Rectal smooth muscle tissue (tissue), 1 donor: ENCODE results near the gene PANK1.
A peak's percentile ranks its signal among the peaks of the same experiment; 100 is the strongest.
"Not testable (repeated sequence)": the region's sequence is repeated elsewhere in the genome, so short reads cannot be mapped to it uniquely, and the experiment has no call there.

Source experiments
- H3K27ac ChIP-seq: one replicate; pipeline ENCODE4 v1.7.0; 2013; ENCODE audit warnings: low read depth, low read length, inconsistent platforms
- H3K27me3 ChIP-seq: one replicate; pipeline ENCODE4 v1.7.0; 2013; ENCODE audit warnings: low read length; ENCODE audit not compliant: control insufficient read depth, insufficient read depth
- H3K36me3 ChIP-seq: one replicate; pipeline ENCODE4 v1.7.0; 2013; ENCODE audit warnings: low read length; ENCODE audit not compliant: control insufficient read depth, insufficient read depth
- H3K4me1 ChIP-seq: one replicate; pipeline ENCODE4 v1.7.0; 2013; ENCODE audit warnings: low read length; ENCODE audit not compliant: control insufficient read depth, insufficient read depth
- H3K4me3 ChIP-seq: one replicate; pipeline ENCODE4 v1.7.0; 2013; ENCODE audit warnings: low read length
- H3K9ac ChIP-seq: one replicate; pipeline ENCODE4 v1.7.0; 2013; ENCODE audit warnings: low read length

The PANK1 gene

DNA sequence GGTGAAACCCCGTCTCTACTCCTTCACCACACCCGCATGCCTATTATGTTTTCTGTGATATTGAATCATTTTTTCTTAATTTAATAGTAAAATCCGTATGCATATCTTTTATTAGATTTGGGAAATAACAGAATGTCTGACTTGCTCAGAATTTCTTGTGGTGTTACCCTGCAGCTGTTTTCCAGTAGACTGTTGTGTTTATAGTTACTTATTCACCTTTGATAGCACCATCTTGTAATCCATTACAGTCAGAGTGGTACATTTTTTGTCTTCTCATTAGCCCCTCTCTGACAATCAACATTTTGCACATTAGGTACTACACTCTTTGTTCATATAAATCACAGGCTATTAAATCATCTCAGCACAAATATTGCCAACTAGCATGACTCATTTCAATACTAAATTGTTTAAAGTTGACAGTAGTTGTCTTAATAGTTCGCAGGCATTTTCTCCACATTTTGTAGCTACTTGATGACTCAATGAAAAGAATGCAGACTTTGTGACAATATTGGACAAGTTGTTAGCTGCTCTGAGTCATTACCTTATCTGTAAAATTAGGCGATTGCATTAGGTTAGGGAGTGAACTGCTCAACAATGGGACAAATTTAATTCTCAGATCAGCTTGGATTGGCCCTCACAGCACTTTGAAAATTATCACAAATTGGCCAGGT is 91.8 kb downstream of the PANK1 start:
- no peak overlapping the region for H3K27ac ChIP-seq
- no peaks in the 10 kb centered on the region for H3K4me1 ChIP-seq
- H3K27me3 ChIP-seq: no peaks in the 10 kb centered on the region
- no peaks in the 10 kb centered on the region for H3K36me3 ChIP-seq
- H3K4me3 ChIP-seq: no peak overlapping the region
- H3K9ac ChIP-seq: no peak overlapping the region

DNA sequence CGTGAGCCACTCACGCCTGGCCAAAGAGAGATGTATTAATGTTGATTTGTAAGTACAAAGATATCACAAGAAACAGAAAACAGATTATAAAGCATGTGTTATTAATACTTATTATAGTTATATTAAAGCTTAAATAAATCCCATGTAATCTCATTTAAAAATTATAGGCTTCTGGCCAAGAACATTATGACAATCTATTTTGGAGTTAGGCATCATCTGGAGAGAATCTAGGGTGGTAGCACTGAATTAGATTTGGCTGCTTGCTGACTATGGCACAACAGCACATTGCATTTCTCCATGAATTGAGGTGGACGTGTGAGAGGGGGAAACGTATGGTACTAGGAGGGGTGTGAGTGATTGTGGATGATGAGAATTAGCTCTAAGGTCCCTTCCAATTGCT is 92.8 kb downstream of the PANK1 start:
- no peaks in the 10 kb centered on the region for H3K27me3 ChIP-seq
- H3K4me1 ChIP-seq: no peaks in the 10 kb centered on the region

DNA sequence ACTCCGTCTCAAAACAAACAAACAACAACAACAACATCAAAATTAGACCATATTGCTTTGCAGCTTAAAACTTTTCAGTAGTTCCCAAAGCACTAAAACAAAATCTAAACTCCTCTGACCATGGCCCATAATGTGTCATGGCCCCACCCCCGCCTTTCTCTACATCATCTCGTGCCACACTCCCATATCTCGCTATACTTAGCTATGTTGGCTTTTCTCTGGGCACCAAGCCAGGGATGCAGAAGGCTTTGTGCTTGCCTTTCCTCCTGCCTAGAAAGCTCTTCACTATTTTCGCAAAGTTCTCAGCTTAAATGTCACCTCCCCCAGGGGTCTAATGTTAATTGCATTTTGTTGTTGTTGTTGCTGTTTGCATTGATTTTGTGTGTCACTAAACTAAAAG is 94.5 kb downstream of the PANK1 start:
- Histone ChIP-seq H3K4me3 (no peak overlapping the region), H3K36me3 (no peaks in the 10 kb centered on the region), H3K9ac (no peak overlapping the region), H3K27me3 (no peaks in the 10 kb centered on the region), H3K27ac (no peak overlapping the region), H3K4me1 (no peaks in the 10 kb centered on the region)

More for the DNA sequence above, 92.8 kb downstream of the PANK1 start:
- Histone ChIP-seq H3K36me3 (no peaks in the 10 kb centered on the region), H3K9ac (no peak overlapping the region), H3K4me3 (no peak overlapping the region), H3K27ac (no peak overlapping the region)

DNA sequence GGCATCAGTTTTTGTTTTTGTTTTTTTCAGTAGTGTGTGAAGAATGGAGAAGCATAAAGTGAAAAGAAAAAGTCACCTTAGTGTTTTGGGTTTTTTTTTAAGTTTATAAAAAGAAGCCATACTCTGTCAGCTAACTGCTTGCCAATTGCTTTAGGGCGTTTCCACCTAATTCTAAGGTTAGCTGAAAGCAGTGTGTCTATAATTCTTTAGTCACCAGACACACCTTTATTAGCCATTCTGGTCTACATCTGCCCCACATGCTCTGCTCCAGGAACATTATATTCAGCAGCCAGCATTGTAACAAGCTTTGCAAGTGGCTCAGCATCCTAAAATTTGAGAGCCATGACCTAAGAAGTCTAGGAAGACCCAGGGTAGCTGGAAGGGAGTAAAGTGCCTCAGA is 95.5 kb downstream of the PANK1 start:
- no peaks in the 10 kb centered on the region for H3K27me3 ChIP-seq
- H3K4me1 ChIP-seq: no peaks in the 10 kb centered on the region
- H3K9ac ChIP-seq: no peak overlapping the region
- H3K4me3 ChIP-seq: no peak overlapping the region
- H3K27ac ChIP-seq: no peak overlapping the region
- H3K36me3 ChIP-seq: no peaks in the 10 kb centered on the region

DNA sequence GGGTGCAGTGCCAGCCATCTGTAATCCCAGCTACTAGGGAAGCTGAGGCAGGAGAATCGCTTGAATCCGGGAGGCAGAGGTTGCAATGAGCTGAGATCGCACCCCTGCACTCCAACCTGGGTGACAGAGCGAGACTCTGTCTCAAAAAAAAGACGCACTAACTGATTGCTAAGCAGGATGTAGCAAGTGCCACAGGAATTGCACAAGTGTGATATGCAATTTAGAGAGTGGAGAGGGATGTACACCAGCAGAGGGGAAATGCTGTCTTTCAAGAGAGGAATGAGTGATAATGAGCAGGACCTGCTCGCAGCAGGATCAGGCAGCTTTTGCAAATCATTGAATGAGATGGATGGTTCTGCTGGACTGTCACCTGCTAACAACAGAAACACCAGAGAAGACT is 96.4 kb downstream of the PANK1 start:
- Histone ChIP-seq H3K36me3 (no peaks in the 10 kb centered on the region), H3K27ac (no peak overlapping the region), H3K4me3 (no peak overlapping the region), H3K9ac (no peak overlapping the region), H3K27me3 (no peaks in the 10 kb centered on the region), H3K4me1 (no peaks in the 10 kb centered on the region)

DNA sequence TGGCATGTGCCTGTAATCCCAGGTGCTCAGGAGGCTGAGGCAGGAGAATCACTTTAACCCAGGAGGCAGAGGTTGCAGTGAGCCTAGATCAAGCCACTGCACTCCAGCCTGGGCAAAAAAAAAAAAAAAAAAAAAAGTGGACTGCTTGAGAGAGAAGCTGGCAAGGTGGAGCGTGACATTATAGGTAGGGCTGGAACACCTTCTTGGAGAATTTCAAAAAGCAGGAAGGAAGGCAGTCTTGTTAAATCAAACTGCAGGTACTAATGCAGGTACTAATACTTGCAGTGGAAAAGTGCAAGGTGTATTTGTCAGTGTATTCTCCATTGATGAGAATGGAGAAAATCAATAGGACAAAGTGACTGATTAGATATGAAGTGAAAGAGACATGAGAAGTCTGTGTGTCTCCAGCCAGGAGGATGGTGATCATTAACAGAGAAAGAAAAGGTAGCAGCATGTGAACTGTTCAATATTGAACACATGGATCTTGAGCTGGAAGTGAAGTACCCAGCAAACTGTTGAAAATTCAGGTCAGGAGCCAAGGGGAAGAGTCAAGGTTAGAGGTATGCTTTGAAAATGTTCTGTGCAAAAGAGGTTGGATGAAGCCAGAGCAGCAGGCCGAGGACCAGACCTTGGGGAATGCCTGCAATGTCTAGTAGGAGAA is 97.1 kb downstream of the PANK1 start:
- Histone ChIP-seq H3K36me3 (no peaks in the 10 kb centered on the region), H3K9ac (no peak overlapping the region), H3K4me1 (no peaks in the 10 kb centered on the region), H3K4me3 (no peak overlapping the region), H3K27ac (no peak overlapping the region), H3K27me3 (no peaks in the 10 kb centered on the region)

DNA sequence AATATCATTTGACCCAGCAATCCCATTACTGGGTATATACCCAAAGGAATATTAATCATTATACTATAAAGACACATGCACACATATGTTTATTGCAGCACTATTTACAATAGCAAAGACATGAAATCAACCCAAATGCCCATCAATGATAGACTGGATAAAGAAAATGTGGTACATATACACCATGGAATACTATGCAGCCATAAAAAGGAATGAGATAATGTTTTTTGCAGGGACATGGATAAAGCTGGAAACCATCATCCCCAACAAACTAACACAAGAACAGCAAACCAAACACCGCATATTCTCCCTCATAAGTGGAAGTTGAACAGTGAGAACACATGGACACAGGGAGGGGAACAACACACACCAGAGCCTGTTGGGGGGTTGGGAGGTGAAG is 98.4 kb downstream of the PANK1 start:
- not testable (repeated sequence) for H3K27me3 ChIP-seq

GRCh38 chr10:89543841-89544240 is 101.2 kb downstream of the PANK1 start:
- H3K36me3 ChIP-seq: no peaks in the 10 kb centered on the region
- H3K27ac ChIP-seq: no peak overlapping the region
- no peak overlapping the region for H3K4me3 ChIP-seq
- no peaks in the 10 kb centered on the region for H3K4me1 ChIP-seq
- H3K27me3 ChIP-seq: no peaks in the 10 kb centered on the region
- no peak overlapping the region for H3K9ac ChIP-seq

More for the DNA sequence above, 98.4 kb downstream of the PANK1 start:
- not testable (repeated sequence) for H3K4me3 ChIP-seq, H3K4me1 ChIP-seq, H3K36me3 ChIP-seq, H3K9ac ChIP-seq, H3K27ac ChIP-seq

GRCh38 chr10:89540420-89540949 is 104.6 kb downstream of the PANK1 start:
- Histone ChIP-seq H3K4me1 (no peaks in the 10 kb centered on the region), H3K9ac (no peak overlapping the region), H3K27me3 (no peaks in the 10 kb centered on the region), H3K27ac (no peak overlapping the region), H3K4me3 (no peak overlapping the region), H3K36me3 (no peaks in the 10 kb centered on the region)

- no peaks in the 10 kb centered on the region for H3K36me3 ChIP-seq
- H3K4me1 ChIP-seq: no peaks in the 10 kb centered on the region
- no peak overlapping the region for H3K9ac ChIP-seq
- peaks cover 7% of the 10 kb centered on the region for H3K27me3 ChIP-seq
- H3K4me3 ChIP-seq: no peak overlapping the region
- H3K27ac ChIP-seq: no peak overlapping the region
These were observed 107.7 kb downstream of the PANK1 start for GRCh38 chr10:89537364-89537763.

- H3K36me3 ChIP-seq: no peaks in the 10 kb centered on the region
- no peak overlapping the region for H3K9ac ChIP-seq
- H3K27ac ChIP-seq: no peak overlapping the region
- H3K27me3 ChIP-seq: peaks cover 7% of the 10 kb centered on the region
- no peaks in the 10 kb centered on the region for H3K4me1 ChIP-seq
- H3K4me3 ChIP-seq: peak overlapping the region; percentile 41
These were observed 109.1 kb downstream of the PANK1 start for GRCh38 chr10:89536013-89536354.

- no peaks in the 10 kb centered on the region for H3K4me1 ChIP-seq
- H3K27ac ChIP-seq: no peak within 1 kb of the TSS
- no peak within 1 kb of the TSS for H3K9ac ChIP-seq
- H3K4me3 ChIP-seq: peak within 1 kb of the TSS; percentile 52
- H3K36me3 ChIP-seq: no peaks in the 10 kb centered on the region
- peaks cover 7% of the 10 kb centered on the region for H3K27me3 ChIP-seq
These were observed 109.7 kb downstream of the PANK1 start, which contains the start of gene SLC16A12 for GRCh38 chr10:89535171-89536012. TSS of gene SLC16A12 (minus strand) at chr10:89535594. CDS start at chr10:89462578, 73,016 bp downstream.
